ENCODE data around the gene SOCS7. TPM values are rescaled to one million over a fixed set of nuclear protein-coding genes. Genes with fewer than 3 reads are reported as not detected.

SOCS7 gene
- total and polyA plus RNA-seq, 2 experiments from 2014 or later = 5.0 to 29.2 TPM

DNA sequence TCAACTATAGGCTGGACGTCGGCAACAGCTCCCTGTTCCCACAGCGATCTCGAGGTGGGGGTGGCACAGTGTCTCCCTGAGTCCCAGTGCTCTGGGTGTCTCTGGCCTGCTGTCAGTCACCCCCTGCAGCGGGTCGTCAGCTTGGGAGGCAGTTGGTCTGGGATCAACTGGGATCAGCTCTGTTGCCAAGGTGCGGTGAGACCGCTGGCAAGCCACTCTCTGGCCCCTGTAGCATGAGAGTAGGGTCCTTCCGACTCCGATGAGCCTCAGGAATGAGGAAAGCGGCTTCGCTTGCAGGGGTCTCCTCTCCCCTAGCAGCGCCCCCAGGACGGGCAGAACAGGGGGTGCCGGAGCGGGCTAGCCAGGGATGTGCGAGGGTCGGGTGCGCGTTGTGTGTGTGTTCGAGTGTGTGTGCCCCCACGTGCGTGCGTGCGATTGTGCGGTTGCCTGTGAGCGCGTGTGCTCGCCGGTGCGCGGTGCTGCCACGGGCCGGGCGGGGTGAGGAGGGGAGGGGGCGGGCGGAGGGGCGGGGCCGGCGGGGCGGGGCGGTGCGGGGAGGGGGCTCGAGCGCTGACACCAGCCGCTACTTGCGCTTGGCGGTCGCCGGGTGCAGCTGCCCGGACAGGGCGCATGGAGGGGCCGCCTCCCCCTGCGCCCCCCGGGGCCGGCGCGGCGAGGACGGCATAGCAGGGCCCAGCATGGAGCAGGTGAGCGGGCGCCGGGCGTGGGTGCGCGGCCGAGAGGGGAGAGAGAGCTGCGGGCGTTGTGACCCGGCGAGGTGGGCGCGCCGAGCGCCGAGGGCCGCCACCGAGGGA is 67.3 kb downstream of the SOCS7 start:
- H4K20me1 ChIP-seq (replicated peaks; ENCODE audit: insufficient read depth) = no peaks in the 10 kb centered on the region
- Mint-ChIP-seq H3K4me3 (peak overlapping the region; percentile 80), H3K4me1 (peaks cover 81% of the 10 kb centered on the region), H3K9me3 (no peaks in the 10 kb centered on the region; the same call in 2 of the 3 replicates), H3K27me3 (ENCODE audit: insufficient read depth, low read depth, poor library complexity) (peaks cover 52% of the 10 kb centered on the region), H3K27ac (no peak overlapping the region), H3K36me3 (ENCODE audit: low read depth) (no peaks in the 10 kb centered on the region; the same call in 2 of the 3 replicates)
- no peaks in the 10 kb centered on the region for H3K36me3 ChIP-seq (ENCODE audit: insufficient read depth)
- H3K27me3 ChIP-seq (ENCODE audit: insufficient read depth) = peaks cover 20% of the 10 kb centered on the region
- TF ChIP-seq POLR2AphosphoS5 (IDR thresholded peaks at IDR 0.05; ENCODE audit: low read depth) (peak; percentile 71), CREB1 (CRISPR knock-in tag; IDR thresholded peaks at IDR 0.05; ENCODE audit: low read depth) (no peak), ZNF331 (CRISPR knock-in tag; IDR thresholded peaks at IDR 0.05; ENCODE audit: low read depth) (no peak), JUNB (IDR thresholded peaks at IDR 0.05; ENCODE audit: unreplicated experiment) (no peak)
- TF ChIP-seq, protein P1, sequence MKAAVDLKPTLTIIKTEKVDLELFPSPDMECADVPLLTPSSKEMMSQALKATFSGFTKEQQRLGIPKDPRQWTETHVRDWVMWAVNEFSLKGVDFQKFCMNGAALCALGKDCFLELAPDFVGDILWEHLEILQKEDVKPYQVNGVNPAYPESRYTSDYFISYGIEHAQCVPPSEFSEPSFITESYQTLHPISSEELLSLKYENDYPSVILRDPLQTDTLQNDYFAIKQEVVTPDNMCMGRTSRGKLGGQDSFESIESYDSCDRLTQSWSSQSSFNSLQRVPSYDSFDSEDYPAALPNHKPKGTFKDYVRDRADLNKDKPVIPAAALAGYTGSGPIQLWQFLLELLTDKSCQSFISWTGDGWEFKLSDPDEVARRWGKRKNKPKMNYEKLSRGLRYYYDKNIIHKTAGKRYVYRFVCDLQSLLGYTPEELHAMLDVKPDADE (IDR thresholded peaks at IDR 0.05) = no peak
- TF ChIP-seq, protein P2, sequence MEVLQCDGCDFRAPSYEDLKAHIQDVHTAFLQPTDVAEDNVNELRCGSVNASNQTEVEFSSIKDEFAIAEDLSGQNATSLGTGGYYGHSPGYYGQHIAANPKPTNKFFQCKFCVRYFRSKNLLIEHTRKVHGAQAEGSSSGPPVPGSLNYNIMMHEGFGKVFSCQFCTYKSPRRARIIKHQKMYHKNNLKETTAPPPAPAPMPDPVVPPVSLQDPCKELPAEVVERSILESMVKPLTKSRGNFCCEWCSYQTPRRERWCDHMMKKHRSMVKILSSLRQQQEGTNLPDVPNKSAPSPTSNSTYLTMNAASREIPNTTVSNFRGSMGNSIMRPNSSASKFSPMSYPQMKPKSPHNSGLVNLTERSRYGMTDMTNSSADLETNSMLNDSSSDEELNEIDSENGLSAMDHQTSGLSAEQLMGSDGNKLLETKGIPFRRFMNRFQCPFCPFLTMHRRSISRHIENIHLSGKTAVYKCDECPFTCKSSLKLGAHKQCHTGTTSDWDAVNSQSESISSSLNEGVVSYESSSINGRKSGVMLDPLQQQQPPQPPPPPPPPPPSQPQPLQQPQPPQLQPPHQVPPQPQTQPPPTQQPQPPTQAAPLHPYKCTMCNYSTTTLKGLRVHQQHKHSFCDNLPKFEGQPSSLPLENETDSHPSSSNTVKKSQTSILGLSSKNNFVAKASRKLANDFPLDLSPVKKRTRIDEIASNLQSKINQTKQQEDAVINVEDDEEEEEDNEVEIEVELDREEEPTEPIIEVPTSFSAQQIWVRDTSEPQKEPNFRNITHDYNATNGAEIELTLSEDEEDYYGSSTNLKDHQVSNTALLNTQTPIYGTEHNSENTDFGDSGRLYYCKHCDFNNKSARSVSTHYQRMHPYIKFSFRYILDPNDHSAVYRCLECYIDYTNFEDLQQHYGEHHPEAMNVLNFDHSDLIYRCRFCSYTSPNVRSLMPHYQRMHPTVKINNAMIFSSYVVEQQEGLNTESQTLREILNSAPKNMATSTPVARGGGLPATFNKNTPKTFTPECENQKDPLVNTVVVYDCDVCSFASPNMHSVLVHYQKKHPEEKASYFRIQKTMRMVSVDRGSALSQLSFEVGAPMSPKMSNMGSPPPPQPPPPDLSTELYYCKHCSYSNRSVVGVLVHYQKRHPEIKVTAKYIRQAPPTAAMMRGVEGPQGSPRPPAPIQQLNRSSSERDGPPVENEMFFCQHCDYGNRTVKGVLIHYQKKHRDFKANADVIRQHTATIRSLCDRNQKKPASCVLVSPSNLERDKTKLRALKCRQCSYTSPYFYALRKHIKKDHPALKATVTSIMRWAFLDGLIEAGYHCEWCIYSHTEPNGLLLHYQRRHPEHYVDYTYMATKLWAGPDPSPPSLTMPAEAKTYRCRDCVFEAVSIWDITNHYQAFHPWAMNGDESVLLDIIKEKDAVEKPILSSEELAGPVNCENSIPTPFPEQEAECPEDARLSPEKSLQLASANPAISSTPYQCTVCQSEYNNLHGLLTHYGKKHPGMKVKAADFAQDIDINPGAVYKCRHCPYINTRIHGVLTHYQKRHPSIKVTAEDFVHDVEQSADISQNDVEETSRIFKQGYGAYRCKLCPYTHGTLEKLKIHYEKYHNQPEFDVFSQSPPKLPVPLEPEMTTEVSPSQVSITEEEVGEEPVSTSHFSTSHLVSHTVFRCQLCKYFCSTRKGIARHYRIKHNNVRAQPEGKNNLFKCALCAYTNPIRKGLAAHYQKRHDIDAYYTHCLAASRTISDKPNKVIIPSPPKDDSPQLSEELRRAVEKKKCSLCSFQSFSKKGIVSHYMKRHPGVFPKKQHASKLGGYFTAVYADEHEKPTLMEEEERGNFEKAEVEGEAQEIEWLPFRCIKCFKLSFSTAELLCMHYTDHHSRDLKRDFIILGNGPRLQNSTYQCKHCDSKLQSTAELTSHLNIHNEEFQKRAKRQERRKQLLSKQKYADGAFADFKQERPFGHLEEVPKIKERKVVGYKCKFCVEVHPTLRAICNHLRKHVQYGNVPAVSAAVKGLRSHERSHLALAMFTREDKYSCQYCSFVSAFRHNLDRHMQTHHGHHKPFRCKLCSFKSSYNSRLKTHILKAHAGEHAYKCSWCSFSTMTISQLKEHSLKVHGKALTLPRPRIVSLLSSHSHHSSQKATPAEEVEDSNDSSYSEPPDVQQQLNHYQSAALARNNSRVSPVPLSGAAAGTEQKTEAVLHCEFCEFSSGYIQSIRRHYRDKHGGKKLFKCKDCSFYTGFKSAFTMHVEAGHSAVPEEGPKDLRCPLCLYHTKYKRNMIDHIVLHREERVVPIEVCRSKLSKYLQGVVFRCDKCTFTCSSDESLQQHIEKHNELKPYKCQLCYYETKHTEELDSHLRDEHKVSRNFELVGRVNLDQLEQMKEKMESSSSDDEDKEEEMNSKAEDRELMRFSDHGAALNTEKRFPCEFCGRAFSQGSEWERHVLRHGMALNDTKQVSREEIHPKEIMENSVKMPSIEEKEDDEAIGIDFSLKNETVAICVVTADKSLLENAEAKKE (CRISPR knock-in tag; IDR thresholded peaks at IDR 0.05) = no peak
- peaks cover 74% of the 10 kb centered on the region for H3K4me1 ChIP-seq (ENCODE audit: insufficient read depth)
- H3K4me3 ChIP-seq = peak overlapping the region; percentile 70
- DNase-seq (ENCODE audit: low spot score) = peak; percentile 62
- peak overlapping the region; percentile 85 for H3K4me2 ChIP-seq
- ATAC-seq = peak; percentile 2
- H3K27ac ChIP-seq (ENCODE audit: low read depth) = no peak overlapping the region
- H2AFZ ChIP-seq = peak overlapping the region; percentile 90
- 0 out of 2 replicates have a peak, but pooled peaks cover 12% of the 10 kb centered on the region for H3K79me2 ChIP-seq (replicated peaks; ENCODE audit: insufficient read depth)
- peaks cover 40% of the 10 kb centered on the region for H3F3A ChIP-seq (replicated peaks; ENCODE audit: low read depth)
- H3K9me2 ChIP-seq (ENCODE audit: insufficient read depth) = no peaks in the 10 kb centered on the region
